PC-9 (cell line): ENCODE results near the gene EOMES. TPM values are rescaled to one million over a fixed set of nuclear protein-coding genes. Genes with fewer than 3 reads are reported as not detected.
A peak's percentile ranks its signal among the peaks of the same experiment; 100 is the strongest.

Source experiments
- BruUV-seq: library from RNA; stranded (reverse); fragments of 400-500 nt; replicated peaks from 2 replicates; lab custom pipeline; 2021; lab: Mats Ljungman, UMichigan
- CTCF ChIA-PET: fragments of 300-600 bp; sonication (Branson Sonifier 250); formaldehyde crosslinking; loops from one replicate; lab custom pipeline; 2022; ENCODE audit warnings: antibody characterized with exemption; lab: Charles Lee
- POLR2A ChIA-PET: fragments of 300-600 bp; sonication (Branson Sonifier 250); formaldehyde crosslinking; loops from one replicate; lab custom pipeline; 2022; ENCODE audit warnings: antibody characterized with exemption; ENCODE audit not compliant: unreplicated experiment; lab: Charles Lee
- DNase-seq, 2 experiments: peaks; one replicate each; pipeline versions ENCODE4 v3.0.0 to v3.0.0-alpha.2; 2015 to 2022; ENCODE audit warnings: mixed read lengths in 1 of 2
- H2AFZ ChIP-seq: fragments of 200-600 bp; sonication (generic); 2 replicates; pipeline ENCODE4 v1.8.1; 2017; ENCODE audit warnings: antibody characterized with exemption
- H3F3A ChIP-seq: fragments of 200-600 bp; sonication (generic); 2 replicates; pipeline ENCODE4 v1.8.1; 2017; ENCODE audit warnings: antibody characterized with exemption, mild to moderate bottlenecking, low read depth; ENCODE audit not compliant: insufficient read depth
- H3K27ac ChIP-seq: fragments of 200-600 bp; sonication (generic); 2 replicates; pipeline ENCODE4 v1.6.1; 2016; ENCODE audit warnings: mixed run types
- H3K27me3 ChIP-seq: fragments of 200-600 bp; sonication (generic); 2 replicates; pipeline ENCODE4 v1.6.1; 2016; ENCODE audit warnings: low read depth, mixed run types; ENCODE audit not compliant: insufficient read depth
- H3K36me3 ChIP-seq: fragments of 200-600 bp; sonication (generic); 2 replicates; pipeline ENCODE4 v1.6.1; 2016; ENCODE audit warnings: low read depth, mixed run types
- H3K4me1 ChIP-seq: fragments of 200-600 bp; sonication (generic); replicated peaks from 2 replicates; pipeline ENCODE4 v1.6.1; 2016; ENCODE audit warnings: mixed run types; ENCODE audit not compliant: insufficient read depth
- H3K4me2 ChIP-seq: fragments of 200-600 bp; sonication (generic); 2 replicates; pipeline ENCODE4 v1.6.1; 2017; ENCODE audit warnings: mixed run types
- H3K4me3 ChIP-seq: fragments of 200-600 bp; sonication (generic); 2 replicates; pipeline ENCODE4 v1.6.1; 2016; ENCODE audit warnings: mixed run types
- H3K79me2 ChIP-seq: fragments of 200-600 bp; sonication (generic); 2 replicates; pipeline ENCODE4 v1.6.1; 2017; ENCODE audit warnings: low read depth, mixed run types
- H3K9me2 ChIP-seq: fragments of 200-600 bp; sonication (generic); 2 replicates; pipeline ENCODE4 v1.8.1; 2017; ENCODE audit warnings: mild to moderate bottlenecking; ENCODE audit not compliant: insufficient read depth
- H3K9me3 ChIP-seq: fragments of 200-600 bp; sonication (generic); 2 replicates; pipeline ENCODE4 v1.8.1; 2016; ENCODE audit warnings: low read depth; ENCODE audit not compliant: insufficient read depth
- H4K20me1 ChIP-seq: fragments of 200-600 bp; sonication (generic); 2 replicates; pipeline ENCODE4 v1.8.1; 2017; ENCODE audit not compliant: insufficient read depth
- EZH2 ChIP-seq: fragments of 200-600 bp; sonication (generic); IDR thresholded peaks from 2 replicates; pipeline ENCODE4 v1.8.0; 2017; ENCODE audit warnings: antibody characterized with exemption, low read depth
- intact Hi-C: fragments of 100-400 bp; cut with micrococcal nuclease; formaldehyde crosslinking; loops from one replicate; pipeline ENCODE4 v1.10.0; 2022; ENCODE audit not compliant: unreplicated experiment
- total RNA-seq: library from RNA; stranded (reverse); gene quantifications from 2 replicates; pipeline ENCODE4 v1.2.3, GENCODE V29; 2021
- TF ChIP-seq, protein P1 (sequence below): fragments of 200-600 bp; sonication (generic); conservative IDR thresholded peaks from 2 replicates; pipeline ENCODE4 v1.6.1; 2017; ENCODE audit warnings: mixed run types, antibody characterized with exemption, mild to moderate bottlenecking, moderate library complexity

The EOMES gene
- total RNA-seq, 1 experiment from 2014 or later = not detected

- H3K9me3 ChIP-seq = no peaks in the 10 kb centered on the region; the same call in 1 of the 2 replicates
- H3K4me3 ChIP-seq = no peak overlapping the region
- no peaks in the 10 kb centered on the region for H3K27me3 ChIP-seq
- no peaks in the 10 kb centered on the region for H4K20me1 ChIP-seq
- peak overlapping the region; percentile 77; the same call in 1 of the 2 replicates for H2AFZ ChIP-seq
- ChIA-PET CTCF (interaction anchor here (0.6 to 1.1 kb wide), 7 partner anchors 31 to 584 kb away, joined by 3 to 11 read pairs (median 7); no protein-coding TSS in a partner anchor), POLR2A (no interaction called here)
- H3K79me2 ChIP-seq = no peaks in the 10 kb centered on the region
- no peak for TF ChIP-seq EZH2
- TF ChIP-seq, protein P1, sequence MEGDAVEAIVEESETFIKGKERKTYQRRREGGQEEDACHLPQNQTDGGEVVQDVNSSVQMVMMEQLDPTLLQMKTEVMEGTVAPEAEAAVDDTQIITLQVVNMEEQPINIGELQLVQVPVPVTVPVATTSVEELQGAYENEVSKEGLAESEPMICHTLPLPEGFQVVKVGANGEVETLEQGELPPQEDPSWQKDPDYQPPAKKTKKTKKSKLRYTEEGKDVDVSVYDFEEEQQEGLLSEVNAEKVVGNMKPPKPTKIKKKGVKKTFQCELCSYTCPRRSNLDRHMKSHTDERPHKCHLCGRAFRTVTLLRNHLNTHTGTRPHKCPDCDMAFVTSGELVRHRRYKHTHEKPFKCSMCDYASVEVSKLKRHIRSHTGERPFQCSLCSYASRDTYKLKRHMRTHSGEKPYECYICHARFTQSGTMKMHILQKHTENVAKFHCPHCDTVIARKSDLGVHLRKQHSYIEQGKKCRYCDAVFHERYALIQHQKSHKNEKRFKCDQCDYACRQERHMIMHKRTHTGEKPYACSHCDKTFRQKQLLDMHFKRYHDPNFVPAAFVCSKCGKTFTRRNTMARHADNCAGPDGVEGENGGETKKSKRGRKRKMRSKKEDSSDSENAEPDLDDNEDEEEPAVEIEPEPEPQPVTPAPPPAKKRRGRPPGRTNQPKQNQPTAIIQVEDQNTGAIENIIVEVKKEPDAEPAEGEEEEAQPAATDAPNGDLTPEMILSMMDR = no peak
- intact Hi-C loops = loop anchor here (1.0 to 10.0 kb wide), 6 partner anchors 146 to 546 kb away; no protein-coding TSS in a partner anchor
- H3K4me2 ChIP-seq = peak overlapping the region; percentile 68
- H3K36me3 ChIP-seq = no peaks in the 10 kb centered on the region
- H3K4me1 ChIP-seq = peaks cover 40% of the 10 kb centered on the region
- BruUV-seq = no TSS peak
- no peaks in the 10 kb centered on the region for H3K9me2 ChIP-seq
- peak overlapping the region; percentile 76 for H3K27ac ChIP-seq
- peak in 1 of 2 experiments; percentile 27 for DNase-seq
- peaks cover 29% of the 10 kb centered on the region for H3F3A ChIP-seq
Observed at GRCh38 chr3:27680517-27681246, 41.4 kb downstream of the EOMES start.

- POLR2A ChIA-PET = no interaction called here
- no TSS peak for BruUV-seq
- CTCF ChIA-PET = no interaction called here
- Histone ChIP-seq H2AFZ (no peak overlapping the region), H4K20me1 (no peaks in the 10 kb centered on the region), H3K9me3 (no peaks in the 10 kb centered on the region; the same call in 1 of the 2 replicates), H3F3A (peaks cover 29% of the 10 kb centered on the region), H3K79me2 (no peaks in the 10 kb centered on the region), H3K36me3 (no peaks in the 10 kb centered on the region), H3K4me3 (no peak overlapping the region), H3K27ac (no peak overlapping the region), H3K4me1 (peaks cover 50% of the 10 kb centered on the region), H3K4me2 (no peak overlapping the region), H3K9me2 (no peaks in the 10 kb centered on the region), H3K27me3 (no peaks in the 10 kb centered on the region)
- intact Hi-C loops = loop anchor here (2.0 to 10.0 kb wide), 4 partner anchors 145 to 545 kb away; no protein-coding TSS in a partner anchor
- DNase-seq = no peak
- no peak for TF ChIP-seq EZH2
- TF ChIP-seq, protein P1 = no peak
Observed at GRCh38 chr3:27679691-27680090, 42.4 kb downstream of the EOMES start.

GRCh38 chr3:27678234-27678633, 43.9 kb downstream of the EOMES start:
- peaks cover 29% of the 10 kb centered on the region for H3F3A ChIP-seq
- peak overlapping the region; percentile 93 for H3K27ac ChIP-seq
- intact Hi-C loops = no loop called here
- BruUV-seq = no TSS peak
- peaks cover 51% of the 10 kb centered on the region for H3K4me1 ChIP-seq
- H3K9me2 ChIP-seq = no peaks in the 10 kb centered on the region
- TF ChIP-seq, protein P1 = no peak
- no peak for TF ChIP-seq EZH2
- no peak overlapping the region for H2AFZ ChIP-seq
- no peaks in the 10 kb centered on the region for H4K20me1 ChIP-seq
- H3K4me3 ChIP-seq = no peak overlapping the region
- H3K36me3 ChIP-seq = no peaks in the 10 kb centered on the region
- no peak for DNase-seq
- CTCF ChIA-PET = no interaction called here
- H3K79me2 ChIP-seq = no peaks in the 10 kb centered on the region
- H3K27me3 ChIP-seq = no peaks in the 10 kb centered on the region
- H3K4me2 ChIP-seq = peak overlapping the region; percentile 50; the same call in 1 of the 2 replicates
- POLR2A ChIA-PET = interaction anchor here (0.6 kb wide), 1 partner anchor 126 kb away, joined by 3 read pairs; no protein-coding TSS in a partner anchor
- H3K9me3 ChIP-seq = no peaks in the 10 kb centered on the region; the same call in 1 of the 2 replicates
